ENCODE results near the gene FGR. TPM values are rescaled to one million over a fixed set of nuclear protein-coding genes. Genes with fewer than 3 reads are reported as not detected.

FGR gene
- total RNA-seq, 1 donor from 2014 or later, result not detected

DNA sequence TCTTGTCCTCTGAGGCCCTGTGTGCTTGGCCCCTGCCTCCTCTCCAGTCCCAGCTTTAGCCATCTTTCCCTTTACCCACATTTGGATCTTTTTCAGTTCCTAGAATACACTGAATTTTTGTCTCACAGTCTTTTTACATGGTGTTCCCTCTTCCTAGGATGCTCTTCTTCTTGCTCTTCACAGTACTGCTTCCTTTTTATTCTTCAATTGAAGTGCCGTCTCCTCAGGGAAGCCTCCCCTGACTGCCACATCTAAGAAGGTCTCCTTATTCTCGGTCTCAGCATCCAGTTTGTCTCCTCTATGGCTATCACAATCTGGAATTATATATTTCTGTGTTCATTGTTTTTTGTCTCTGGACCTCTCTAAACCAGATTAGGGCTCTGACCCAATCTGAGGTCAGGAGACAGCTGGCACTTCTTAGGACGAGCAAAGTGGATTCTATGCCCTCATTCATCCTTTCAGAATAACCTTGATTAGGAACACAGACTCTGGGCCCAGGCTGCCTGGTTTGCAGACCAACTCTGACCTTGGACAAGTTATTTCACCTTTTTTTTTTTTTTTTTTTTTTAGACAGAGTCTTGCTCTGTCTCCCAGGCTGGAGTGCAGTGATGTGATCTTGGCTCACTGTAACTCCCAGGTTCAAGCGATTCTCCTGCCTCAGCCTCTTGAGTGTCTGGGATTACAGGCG lies 3.2 kb upstream of the FGR start:
- H3K27ac ChIP-seq, result no peak overlapping the region
- Mint-ChIP-seq H3K9me3 (no peaks in the 10 kb centered on the region), H3K4me3 (no peak overlapping the region), H3K4me1 (peaks cover 25% of the 10 kb centered on the region), H3K36me3 (no peaks in the 10 kb centered on the region), H3K27ac (peak overlapping the region; percentile 1), H3K27me3 (ENCODE audit: insufficient read depth, low read depth) (peaks cover 15% of the 10 kb centered on the region)
- no peaks in the 10 kb centered on the region for H4K20me1 ChIP-seq (ENCODE audit: low read depth)
- H3K27me3 ChIP-seq, result peaks cover 29% of the 10 kb centered on the region
- H2AFZ ChIP-seq (replicated peaks), result no peak overlapping the region
- peaks cover 4% of the 10 kb centered on the region for H3K4me1 ChIP-seq
- H3K4me3 ChIP-seq, result no peak overlapping the region
- TF ChIP-seq EZH2phosphoT487 (IDR thresholded peaks at IDR 0.05), result no peak
- TF ChIP-seq EZH2 (IDR thresholded peaks at IDR 0.05), result no peak
- H3K4me2 ChIP-seq, result no peak overlapping the region
- DNase-seq (ENCODE audit: low spot score), result no peak
- H3K79me2 ChIP-seq (ENCODE audit: low read depth), result no peaks in the 10 kb centered on the region
- H3K9me3 ChIP-seq (ENCODE audit: low read depth), result no peaks in the 10 kb centered on the region
- no peak overlapping the region for H3K9ac ChIP-seq
- no peaks in the 10 kb centered on the region for H3K36me3 ChIP-seq
- H3F3A ChIP-seq (ENCODE audit: low read depth), result no peaks in the 10 kb centered on the region

GRCh38 chr1:27635396-27636142 lies 584 bp upstream of the FGR start:
- TF ChIP-seq, protein P1, sequence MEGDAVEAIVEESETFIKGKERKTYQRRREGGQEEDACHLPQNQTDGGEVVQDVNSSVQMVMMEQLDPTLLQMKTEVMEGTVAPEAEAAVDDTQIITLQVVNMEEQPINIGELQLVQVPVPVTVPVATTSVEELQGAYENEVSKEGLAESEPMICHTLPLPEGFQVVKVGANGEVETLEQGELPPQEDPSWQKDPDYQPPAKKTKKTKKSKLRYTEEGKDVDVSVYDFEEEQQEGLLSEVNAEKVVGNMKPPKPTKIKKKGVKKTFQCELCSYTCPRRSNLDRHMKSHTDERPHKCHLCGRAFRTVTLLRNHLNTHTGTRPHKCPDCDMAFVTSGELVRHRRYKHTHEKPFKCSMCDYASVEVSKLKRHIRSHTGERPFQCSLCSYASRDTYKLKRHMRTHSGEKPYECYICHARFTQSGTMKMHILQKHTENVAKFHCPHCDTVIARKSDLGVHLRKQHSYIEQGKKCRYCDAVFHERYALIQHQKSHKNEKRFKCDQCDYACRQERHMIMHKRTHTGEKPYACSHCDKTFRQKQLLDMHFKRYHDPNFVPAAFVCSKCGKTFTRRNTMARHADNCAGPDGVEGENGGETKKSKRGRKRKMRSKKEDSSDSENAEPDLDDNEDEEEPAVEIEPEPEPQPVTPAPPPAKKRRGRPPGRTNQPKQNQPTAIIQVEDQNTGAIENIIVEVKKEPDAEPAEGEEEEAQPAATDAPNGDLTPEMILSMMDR (IDR thresholded peaks at IDR 0.05), result no peak
- TF ChIP-seq EZH2 (IDR thresholded peaks at IDR 0.05) (no peak), EZH2phosphoT487 (IDR thresholded peaks at IDR 0.05) (no peak)
- DNase-seq (ENCODE audit: low spot score), result no peak
- Histone ChIP-seq H3K4me2 (no peak overlapping the region), H3K9ac (no peak overlapping the region), H3K4me1 (peaks cover 4% of the 10 kb centered on the region), H3K4me3 (no peak overlapping the region), H3K79me2 (ENCODE audit: low read depth) (no peaks in the 10 kb centered on the region), H3F3A (ENCODE audit: low read depth) (no peaks in the 10 kb centered on the region), H3K36me3 (no peaks in the 10 kb centered on the region), H3K9me3 (ENCODE audit: low read depth) (no peaks in the 10 kb centered on the region), H2AFZ (replicated peaks) (no peak overlapping the region), H3K27me3 (peaks cover 52% of the 10 kb centered on the region), H3K27ac (no peak overlapping the region), H4K20me1 (ENCODE audit: low read depth) (no peaks in the 10 kb centered on the region)
- H3K36me3 Mint-ChIP-seq, result no peaks in the 10 kb centered on the region
- H3K27me3 Mint-ChIP-seq (ENCODE audit: insufficient read depth, low read depth), result peaks cover 20% of the 10 kb centered on the region
- H3K4me1 Mint-ChIP-seq, result peaks cover 47% of the 10 kb centered on the region
- H3K9me3 Mint-ChIP-seq, result no peaks in the 10 kb centered on the region
- peak overlapping the region; percentile 64 for H3K4me3 Mint-ChIP-seq
- H3K27ac Mint-ChIP-seq, result peak overlapping the region; percentile 76

DNA sequence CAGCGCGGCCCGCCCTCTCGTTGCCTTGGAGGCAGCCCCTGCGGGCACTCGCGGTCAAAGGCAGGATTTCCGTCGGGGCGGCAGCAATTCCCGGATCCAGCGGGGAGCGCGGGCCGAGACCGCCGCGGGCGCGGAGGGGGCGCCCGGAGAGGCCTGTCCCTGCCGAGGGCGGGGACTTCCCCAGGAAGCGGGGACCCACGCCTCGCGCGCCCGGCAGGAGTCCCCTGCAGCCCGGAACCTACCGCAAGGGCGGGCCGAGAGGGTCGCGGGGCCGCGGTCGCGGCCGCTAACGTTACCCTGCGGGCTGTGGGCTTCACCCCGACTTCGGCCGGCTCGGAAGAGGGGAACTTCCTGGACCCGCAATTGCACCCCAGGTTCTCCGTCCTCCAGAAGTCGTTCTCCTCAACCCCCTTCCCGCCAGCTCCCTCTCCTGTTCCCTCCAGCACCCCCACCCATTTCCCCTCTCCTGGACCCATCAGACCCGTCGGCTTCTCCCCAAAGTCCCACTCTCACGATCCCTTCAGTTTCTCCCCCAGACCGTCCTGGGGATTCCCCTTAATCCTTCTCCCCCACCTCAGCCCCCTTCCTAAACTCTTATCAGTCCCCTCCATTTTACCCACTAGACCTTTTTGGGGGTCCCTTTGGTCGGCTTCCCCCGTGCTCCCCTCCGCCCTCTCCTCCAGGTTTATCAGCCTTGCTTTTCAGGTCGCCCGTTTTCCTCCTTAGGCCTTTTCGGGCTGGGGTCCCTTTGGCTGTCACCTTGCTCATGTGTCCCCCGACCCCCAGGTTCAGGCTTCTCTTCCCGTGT lies 604 bp downstream of the FGR start:
- TF ChIP-seq EZH2phosphoT487 (IDR thresholded peaks at IDR 0.05) (peak; percentile 84), EZH2 (IDR thresholded peaks at IDR 0.05) (peak; percentile 92)
- TF ChIP-seq, protein P1 (IDR thresholded peaks at IDR 0.05), result no peak
- Histone ChIP-seq H4K20me1 (ENCODE audit: low read depth) (no peaks in the 10 kb centered on the region), H3F3A (ENCODE audit: low read depth) (no peaks in the 10 kb centered on the region), H3K4me3 (peak overlapping the region; percentile 44), H3K9ac (no peak overlapping the region), H2AFZ (replicated peaks) (peak overlapping the region; percentile 36), H3K36me3 (no peaks in the 10 kb centered on the region), H3K9me3 (ENCODE audit: low read depth) (no peaks in the 10 kb centered on the region), H3K4me1 (peaks cover 4% of the 10 kb centered on the region), H3K27me3 (peaks cover 55% of the 10 kb centered on the region), H3K4me2 (peak overlapping the region; percentile 80), H3K79me2 (ENCODE audit: low read depth) (no peaks in the 10 kb centered on the region), H3K27ac (no peak overlapping the region)
- H3K27ac Mint-ChIP-seq, result no peak overlapping the region
- DNase-seq (ENCODE audit: low spot score), result peak; percentile 45
- peak overlapping the region; percentile 65 for H3K4me3 Mint-ChIP-seq
- H3K36me3 Mint-ChIP-seq, result no peaks in the 10 kb centered on the region
- H3K4me1 Mint-ChIP-seq, result peaks cover 56% of the 10 kb centered on the region
- H3K9me3 Mint-ChIP-seq, result no peaks in the 10 kb centered on the region
- H3K27me3 Mint-ChIP-seq (ENCODE audit: insufficient read depth, low read depth), result peaks cover 20% of the 10 kb centered on the region
